Fibroblast of villous mesenchyme (primary cell): ENCODE results near the gene ADGRD1. TPM values are rescaled to one million over a fixed set of nuclear protein-coding genes. Genes with fewer than 3 reads are reported as not detected.

ENCODE experiments used
- DNase-seq: peaks from one replicate; pipeline ENCODE4 v3.0.0-alpha.2; 2010; ENCODE audit warnings: low read depth
- H3K4me3 ChIP-seq: 2 replicates; pipeline ENCODE4 v1.5.1; 2011; ENCODE audit warnings: low read depth, mild to moderate bottlenecking, low read length
- total RNA-seq: library from RNA; depleted of rRNA; stranded (reverse); fragments of >200 nt; gene quantifications from 2 replicates; pipeline ENCODE4 v1.2.3, GENCODE V29; 2012
- TF ChIP-seq, protein P1 (sequence below): IDR thresholded peaks from 2 replicates; pipeline ENCODE4 v1.5.1; 2012; ENCODE audit warnings: low read depth, mild to moderate bottlenecking, low read length; ENCODE audit not compliant: insufficient read depth

Gene ADGRD1
- total RNA-seq, 1 donor = under 0.01 TPM

DNA sequence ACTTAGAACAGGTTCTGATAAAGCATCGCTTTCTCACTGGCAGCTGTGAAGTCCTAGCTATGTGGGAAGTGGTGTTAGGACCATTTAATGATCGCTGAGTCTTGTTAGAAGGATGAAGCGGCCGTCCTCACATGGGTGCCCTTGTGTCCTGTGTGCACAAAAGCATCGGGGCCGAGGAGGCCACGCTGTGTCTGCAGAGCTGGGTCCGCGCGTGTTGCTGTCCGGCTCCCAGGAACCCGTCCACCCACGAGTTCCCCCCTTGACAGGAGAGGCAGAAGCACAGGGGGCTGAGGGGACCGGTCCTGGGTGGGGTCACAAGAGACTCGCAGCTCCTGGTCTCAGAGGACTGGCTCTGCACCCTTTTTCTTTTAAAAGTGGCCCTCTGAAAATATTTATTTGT, 90.4 kb downstream of the ADGRD1 start:
- no peak overlapping the region for H3K4me3 ChIP-seq
- DNase-seq = no peak
- TF ChIP-seq, protein P1, sequence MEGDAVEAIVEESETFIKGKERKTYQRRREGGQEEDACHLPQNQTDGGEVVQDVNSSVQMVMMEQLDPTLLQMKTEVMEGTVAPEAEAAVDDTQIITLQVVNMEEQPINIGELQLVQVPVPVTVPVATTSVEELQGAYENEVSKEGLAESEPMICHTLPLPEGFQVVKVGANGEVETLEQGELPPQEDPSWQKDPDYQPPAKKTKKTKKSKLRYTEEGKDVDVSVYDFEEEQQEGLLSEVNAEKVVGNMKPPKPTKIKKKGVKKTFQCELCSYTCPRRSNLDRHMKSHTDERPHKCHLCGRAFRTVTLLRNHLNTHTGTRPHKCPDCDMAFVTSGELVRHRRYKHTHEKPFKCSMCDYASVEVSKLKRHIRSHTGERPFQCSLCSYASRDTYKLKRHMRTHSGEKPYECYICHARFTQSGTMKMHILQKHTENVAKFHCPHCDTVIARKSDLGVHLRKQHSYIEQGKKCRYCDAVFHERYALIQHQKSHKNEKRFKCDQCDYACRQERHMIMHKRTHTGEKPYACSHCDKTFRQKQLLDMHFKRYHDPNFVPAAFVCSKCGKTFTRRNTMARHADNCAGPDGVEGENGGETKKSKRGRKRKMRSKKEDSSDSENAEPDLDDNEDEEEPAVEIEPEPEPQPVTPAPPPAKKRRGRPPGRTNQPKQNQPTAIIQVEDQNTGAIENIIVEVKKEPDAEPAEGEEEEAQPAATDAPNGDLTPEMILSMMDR = no peak

- no peak for DNase-seq
- H3K4me3 ChIP-seq = no peak overlapping the region
- TF ChIP-seq, protein P1 = no peak
These were observed 91.2 kb downstream of the ADGRD1 start for GRCh38 chr12:131044760-131045381.

DNA sequence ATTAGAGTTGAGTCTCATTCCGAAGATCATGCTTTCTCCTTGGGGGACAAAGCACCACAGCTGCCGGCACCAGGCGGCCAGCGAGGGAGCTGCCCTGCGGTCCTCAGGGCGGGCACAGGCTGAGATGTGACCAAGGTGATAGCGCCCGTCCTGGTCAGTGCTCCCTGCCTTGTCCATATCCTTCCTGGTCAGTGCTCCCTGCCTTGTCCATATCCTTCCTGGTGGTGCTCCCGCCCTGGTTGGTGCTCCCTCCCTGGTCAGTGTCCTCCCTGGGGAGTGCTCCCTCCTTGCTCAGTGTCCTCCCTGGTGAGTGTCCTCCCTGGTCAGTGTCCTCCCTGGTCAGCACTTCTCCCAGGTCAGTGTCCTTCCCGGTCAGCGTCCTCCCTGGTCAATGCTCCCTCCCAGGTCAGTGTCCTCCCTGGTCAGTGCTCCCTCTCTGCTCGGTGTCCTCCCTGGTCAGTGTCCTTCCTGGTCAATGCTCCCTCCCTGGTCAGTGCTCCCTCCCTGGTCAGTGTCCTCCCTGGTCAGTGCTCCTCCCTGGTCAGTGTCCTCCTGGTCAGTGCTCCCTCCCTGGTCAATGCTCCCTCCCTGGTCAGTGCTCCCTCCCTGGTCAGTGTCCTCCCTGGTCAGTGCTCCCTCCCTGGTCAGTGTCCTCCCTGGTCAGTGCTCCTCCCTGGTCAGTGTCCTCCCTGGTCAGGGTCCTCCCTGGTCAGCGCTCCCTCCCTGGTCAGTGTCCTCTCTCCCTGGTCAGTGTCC, 92.2 kb downstream of the ADGRD1 start:
- no peak for DNase-seq
- H3K4me3 ChIP-seq = no peak overlapping the region
- TF ChIP-seq, protein P1 = no peak

- DNase-seq = no peak
- TF ChIP-seq, protein P1 = no peak
- H3K4me3 ChIP-seq = no peak overlapping the region
These were observed 93.4 kb downstream of the ADGRD1 start for GRCh38 chr12:131046813-131047788.

GRCh38 chr12:131047789-131048610, 94.3 kb downstream of the ADGRD1 start:
- TF ChIP-seq, protein P1 = no peak
- no peak for DNase-seq
- no peak overlapping the region for H3K4me3 ChIP-seq

GRCh38 chr12:131048611-131048990, 94.9 kb downstream of the ADGRD1 start:
- no peak for DNase-seq
- TF ChIP-seq, protein P1 = no peak

More at GRCh38 chr12:131048611-131048990, 94.9 kb downstream of the ADGRD1 start:
- no peak overlapping the region for H3K4me3 ChIP-seq
